GM21576 (cell line): ENCODE measurements around the gene CNTRL.
"Not testable (repeated sequence)": the region's sequence is repeated elsewhere in the genome, so short reads cannot be mapped to it uniquely, and the experiment has no call there.

Source experiments
- ATAC-seq: cut with Tn5 transposase; IDR thresholded peaks from one replicate; pipeline ENCODE4 v1.9.1; 2021; ENCODE audit warnings: mild to moderate bottlenecking, moderate library complexity; ENCODE audit not compliant: unreplicated experiment

The CNTRL gene

GRCh38 chr9:121178676-121179372, 104.1 kb downstream of the CNTRL start:
- no peak for ATAC-seq

- ATAC-seq = not testable (repeated sequence)
Measured at GRCh38 chr9:121179373-121179721, 104.6 kb downstream of the CNTRL start.

GRCh38 chr9:121179930-121180681, 105.4 kb downstream of the CNTRL start:
- no peak for ATAC-seq

GRCh38 chr9:121182101-121182836, 107.5 kb downstream of the CNTRL start:
- ATAC-seq = no peak

- no peak for ATAC-seq
Measured at GRCh38 chr9:121182989-121183388, 108.2 kb downstream of the CNTRL start.

GRCh38 chr9:121183666-121184423, 109.1 kb downstream of the CNTRL start:
- ATAC-seq = no peak

- ATAC-seq = no peak
Measured at GRCh38 chr9:121184463-121184862, 109.7 kb downstream of the CNTRL start.

- ATAC-seq = no peak
Measured at GRCh38 chr9:121185178-121185745, 110.5 kb downstream of the CNTRL start.

GRCh38 chr9:121185774-121186403, 111.1 kb downstream of the CNTRL start:
- ATAC-seq = no peak

GRCh38 chr9:121187636-121188305, 113.0 kb downstream of the CNTRL start:
- ATAC-seq = no peak

- no peak for ATAC-seq
Measured at GRCh38 chr9:121189006-121189405, 114.3 kb downstream of the CNTRL start.

GRCh38 chr9:121189660-121190059, 114.9 kb downstream of the CNTRL start:
- no peak for ATAC-seq

GRCh38 chr9:121191235-121191634, 116.5 kb downstream of the CNTRL start:
- ATAC-seq = no peak

GRCh38 chr9:121192518-121192917, 117.8 kb downstream of the CNTRL start:
- no peak for ATAC-seq

GRCh38 chr9:121192959-121193640, 118.3 kb downstream of the CNTRL start:
- ATAC-seq = no peak

- ATAC-seq = no peak
Measured at GRCh38 chr9:121194730-121195129, 120.0 kb downstream of the CNTRL start.

- no peak for ATAC-seq
Measured at GRCh38 chr9:121196389-121196788, 121.6 kb downstream of the CNTRL start.

- ATAC-seq = no peak
Measured at GRCh38 chr9:121197132-121197531, 122.4 kb downstream of the CNTRL start.

- ATAC-seq = no peak
Measured at GRCh38 chr9:121198512-121199042, 123.8 kb downstream of the CNTRL start.
